Fibroblast of villous mesenchyme (primary cell): ENCODE measurements around the gene TMEM40. TPM values are rescaled to one million over a fixed set of nuclear protein-coding genes. Genes with fewer than 3 reads are reported as not detected.
A peak's percentile ranks its signal among the peaks of the same experiment; 100 is the strongest.

ENCODE experiments used
- DNase-seq: peaks from one replicate; pipeline ENCODE4 v3.0.0-alpha.2; 2010; ENCODE audit warnings: low read depth
- H3K4me3 ChIP-seq: 2 replicates; pipeline ENCODE4 v1.5.1; 2011; ENCODE audit warnings: low read depth, mild to moderate bottlenecking, low read length
- total RNA-seq: library from RNA; depleted of rRNA; stranded (reverse); fragments of >200 nt; gene quantifications from 2 replicates; pipeline ENCODE4 v1.2.3, GENCODE V29; 2012
- TF ChIP-seq, protein P1 (sequence below): IDR thresholded peaks from 2 replicates; pipeline ENCODE4 v1.5.1; 2012; ENCODE audit warnings: low read depth, mild to moderate bottlenecking, low read length; ENCODE audit not compliant: insufficient read depth

The TMEM40 gene
- total RNA-seq, 1 donor: under 0.01 TPM

DNA sequence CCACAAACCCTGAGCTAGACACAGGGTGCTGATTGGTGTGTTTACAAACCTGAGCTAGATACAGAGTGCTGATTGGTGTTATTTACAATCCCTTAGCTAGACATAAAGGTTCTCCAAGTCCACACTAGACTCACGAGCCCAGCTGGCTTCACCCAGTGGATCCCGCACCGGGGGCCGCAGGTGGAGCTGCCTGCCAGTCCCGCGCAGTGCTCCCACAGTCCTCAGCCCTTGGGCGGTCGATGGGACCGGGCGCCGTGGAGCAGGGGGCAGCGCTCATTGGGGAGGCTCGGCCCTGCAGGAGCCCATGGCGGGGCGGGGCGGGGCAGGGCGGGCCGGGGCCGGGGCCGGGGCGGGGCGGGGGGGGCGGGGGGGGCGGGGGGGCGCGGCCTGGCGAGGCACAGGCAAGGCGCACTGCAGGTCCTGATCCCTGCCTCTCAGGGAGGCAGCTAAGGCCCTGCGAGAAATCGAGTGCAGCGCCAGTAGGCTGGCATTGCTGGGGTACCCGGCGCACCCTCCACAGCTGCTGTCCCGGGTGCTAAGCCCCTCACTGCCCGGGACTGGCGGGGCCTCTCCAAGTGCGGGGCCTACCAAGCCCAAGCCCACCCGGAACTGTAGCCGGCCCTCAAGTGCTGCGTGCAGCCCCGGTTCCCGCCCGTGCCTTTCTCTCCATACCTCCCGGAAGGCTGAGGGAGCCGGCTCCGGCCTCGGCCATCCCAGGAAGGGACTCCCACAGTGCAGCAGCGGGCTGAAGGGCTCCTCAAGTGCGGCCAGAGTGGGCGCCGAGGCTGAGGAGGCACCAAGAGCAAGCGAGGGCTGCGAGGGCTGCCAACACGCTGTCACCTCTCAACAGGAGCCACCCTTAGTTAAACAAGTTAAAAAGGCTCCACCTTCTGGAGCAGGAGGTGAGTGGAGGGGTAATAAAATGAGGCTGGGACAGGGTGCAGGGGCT is 9.8 kb upstream of the TMEM40 start:
- DNase-seq: no peak
- no peak overlapping the region for H3K4me3 ChIP-seq
- TF ChIP-seq, protein P1, sequence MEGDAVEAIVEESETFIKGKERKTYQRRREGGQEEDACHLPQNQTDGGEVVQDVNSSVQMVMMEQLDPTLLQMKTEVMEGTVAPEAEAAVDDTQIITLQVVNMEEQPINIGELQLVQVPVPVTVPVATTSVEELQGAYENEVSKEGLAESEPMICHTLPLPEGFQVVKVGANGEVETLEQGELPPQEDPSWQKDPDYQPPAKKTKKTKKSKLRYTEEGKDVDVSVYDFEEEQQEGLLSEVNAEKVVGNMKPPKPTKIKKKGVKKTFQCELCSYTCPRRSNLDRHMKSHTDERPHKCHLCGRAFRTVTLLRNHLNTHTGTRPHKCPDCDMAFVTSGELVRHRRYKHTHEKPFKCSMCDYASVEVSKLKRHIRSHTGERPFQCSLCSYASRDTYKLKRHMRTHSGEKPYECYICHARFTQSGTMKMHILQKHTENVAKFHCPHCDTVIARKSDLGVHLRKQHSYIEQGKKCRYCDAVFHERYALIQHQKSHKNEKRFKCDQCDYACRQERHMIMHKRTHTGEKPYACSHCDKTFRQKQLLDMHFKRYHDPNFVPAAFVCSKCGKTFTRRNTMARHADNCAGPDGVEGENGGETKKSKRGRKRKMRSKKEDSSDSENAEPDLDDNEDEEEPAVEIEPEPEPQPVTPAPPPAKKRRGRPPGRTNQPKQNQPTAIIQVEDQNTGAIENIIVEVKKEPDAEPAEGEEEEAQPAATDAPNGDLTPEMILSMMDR: no peak

DNA sequence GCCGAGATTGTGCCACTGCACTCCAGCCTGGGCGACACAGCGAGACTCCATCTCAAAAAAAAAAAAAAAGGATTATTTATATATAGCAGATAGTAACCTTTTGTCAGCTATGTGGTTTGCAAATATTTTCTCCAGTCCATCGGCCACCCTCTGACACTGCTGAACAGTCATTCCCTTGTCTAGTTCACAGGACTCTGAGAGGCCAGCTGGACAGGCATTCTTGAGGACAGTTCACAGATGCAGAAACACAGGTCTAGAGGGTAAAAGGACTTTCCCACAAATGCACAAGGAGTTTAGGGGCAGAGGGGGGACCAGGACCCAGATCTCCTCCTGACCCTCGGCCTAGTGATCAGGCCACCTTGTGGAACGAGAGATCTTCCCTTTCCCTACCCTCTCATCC is 7.5 kb upstream of the TMEM40 start:
- no peak for DNase-seq
- TF ChIP-seq, protein P1: no peak
- H3K4me3 ChIP-seq: no peak overlapping the region

DNA sequence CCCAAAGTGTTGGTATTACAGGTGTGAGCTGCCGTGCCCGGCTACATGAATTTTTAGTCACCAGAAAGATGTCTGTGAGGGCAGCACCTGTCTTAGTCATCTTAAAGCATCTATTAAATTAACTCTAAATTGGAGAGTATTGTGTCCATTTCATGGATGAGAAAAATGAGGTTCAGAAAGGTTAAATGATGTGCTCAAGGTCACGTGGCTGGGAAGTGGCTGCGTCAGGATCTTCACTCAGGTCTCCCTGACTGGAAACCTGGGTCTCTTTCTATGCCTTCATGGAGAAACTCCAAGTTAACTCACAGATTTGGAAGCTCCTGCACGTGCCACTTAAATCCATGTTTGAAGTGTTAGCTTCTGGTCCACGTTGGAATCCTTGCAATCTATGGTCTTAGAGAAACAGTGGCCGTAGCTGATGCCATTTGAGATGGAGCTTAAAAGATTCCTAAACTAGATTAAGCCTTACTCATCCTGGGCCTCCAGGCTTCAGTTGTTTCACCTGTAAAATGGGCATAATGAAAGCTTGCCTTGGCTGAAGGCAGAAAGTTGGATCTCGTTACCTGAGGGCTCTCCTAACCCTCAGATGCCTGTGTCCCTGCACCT is 5.2 kb upstream of the TMEM40 start:
- no peak overlapping the region for H3K4me3 ChIP-seq
- TF ChIP-seq, protein P1: no peak
- no peak for DNase-seq

DNA sequence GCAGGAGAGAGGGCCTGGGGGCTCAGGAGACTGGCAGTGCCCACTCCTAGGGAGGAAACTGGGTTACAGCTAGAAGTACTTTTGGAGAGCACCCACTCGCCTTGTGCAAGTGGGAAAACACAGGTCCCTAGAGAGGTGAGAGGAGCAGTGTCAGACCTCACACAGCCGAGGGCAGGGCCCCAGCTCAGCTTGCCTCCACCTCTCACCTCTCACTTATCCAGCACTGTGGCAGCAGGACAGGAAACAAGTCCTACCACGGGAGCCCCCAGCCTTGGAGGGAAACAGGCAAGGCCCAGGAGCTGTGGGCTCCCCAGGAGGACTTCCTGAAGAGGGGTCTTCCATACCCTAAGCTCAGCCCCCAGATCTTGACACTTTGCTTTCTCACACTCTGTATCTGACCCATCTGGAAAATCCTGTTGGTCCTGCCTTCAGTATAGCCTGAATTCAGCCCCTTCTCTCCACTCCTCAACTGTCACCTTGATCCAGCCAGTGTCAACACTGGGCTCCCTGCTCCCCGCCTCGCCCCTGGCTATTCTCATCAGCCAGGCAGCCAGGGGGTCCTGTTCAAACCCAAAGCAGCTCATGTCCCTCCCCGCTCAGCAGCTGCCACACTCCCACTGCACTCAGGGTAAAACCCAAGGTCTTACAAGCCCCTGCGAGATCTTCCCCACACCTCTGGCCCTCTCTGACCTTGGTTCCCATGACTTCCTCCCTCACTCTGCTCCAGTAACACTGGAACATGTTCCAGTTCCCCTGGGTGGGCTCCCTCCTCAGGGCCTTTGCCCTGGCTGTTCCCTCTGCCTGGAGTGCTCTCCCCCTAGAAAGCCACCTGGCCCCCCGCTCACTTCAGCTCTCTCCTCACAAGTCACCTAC is 870 bp upstream of the TMEM40 start:
- H3K4me3 ChIP-seq: no peak overlapping the region
- DNase-seq: no peak
- TF ChIP-seq, protein P1: no peak

DNA sequence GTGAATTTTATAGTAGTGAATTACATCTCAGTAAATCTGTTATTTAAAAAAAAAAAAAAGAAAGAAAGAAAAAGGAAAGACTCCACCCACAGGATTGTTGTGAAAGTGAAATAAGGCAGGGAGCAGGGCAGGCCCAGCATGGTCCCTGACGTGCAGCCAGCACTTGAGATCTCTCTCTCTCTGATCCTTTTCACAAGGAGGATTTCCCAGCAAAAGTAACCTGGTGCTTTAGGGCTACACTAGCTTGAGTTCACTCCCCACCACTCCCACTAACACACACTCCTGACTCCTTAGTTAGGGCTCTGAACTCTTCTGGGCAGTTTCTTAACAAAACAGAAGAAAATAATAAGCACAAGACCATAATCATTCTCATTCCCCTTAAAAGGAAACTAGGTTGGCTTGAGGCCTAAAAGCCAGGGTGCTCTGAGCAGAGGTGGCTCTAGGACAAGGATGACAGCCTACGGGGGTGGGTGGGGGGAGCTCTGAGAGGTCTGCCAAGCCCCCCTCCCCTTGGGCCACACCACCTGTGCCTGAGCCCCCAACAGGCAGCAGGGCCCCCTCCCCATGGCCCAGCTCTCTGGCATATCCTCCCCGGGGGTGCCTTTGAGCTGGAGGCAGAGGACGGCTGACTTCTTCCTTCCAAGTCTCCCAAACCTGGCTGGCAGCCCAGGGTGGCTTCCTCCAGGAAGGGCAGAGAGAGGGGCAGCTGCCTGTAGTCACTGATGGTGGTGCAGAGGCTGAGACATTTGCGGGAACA is 856 bp downstream of the TMEM40 start:
- no peak overlapping the region for H3K4me3 ChIP-seq
- TF ChIP-seq, protein P1: no peak
- DNase-seq: peak; percentile 68

DNA sequence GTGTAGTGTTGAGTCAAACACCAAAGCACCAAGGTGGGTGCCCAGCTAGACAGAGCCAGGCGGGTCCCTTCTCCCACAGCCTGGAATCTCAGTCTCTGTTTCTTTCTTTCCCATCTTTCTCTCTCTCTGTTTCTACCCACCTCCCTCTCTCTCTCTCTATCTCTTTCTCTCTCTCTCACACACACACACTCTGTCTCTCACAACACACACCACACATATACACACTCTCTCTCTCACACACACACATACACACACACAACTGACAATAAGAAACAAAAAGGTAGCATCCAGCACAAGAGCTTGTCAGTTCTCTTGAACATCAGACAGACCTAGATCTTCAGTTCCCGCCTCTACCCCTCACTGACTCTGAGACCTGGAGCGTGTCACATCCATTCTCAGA is 2.4 kb downstream of the TMEM40 start:
- DNase-seq: no peak
- H3K4me3 ChIP-seq: no peak overlapping the region
- TF ChIP-seq, protein P1: no peak
